ENCODE measurements around the gene PARD3.

The PARD3 gene

DNA sequence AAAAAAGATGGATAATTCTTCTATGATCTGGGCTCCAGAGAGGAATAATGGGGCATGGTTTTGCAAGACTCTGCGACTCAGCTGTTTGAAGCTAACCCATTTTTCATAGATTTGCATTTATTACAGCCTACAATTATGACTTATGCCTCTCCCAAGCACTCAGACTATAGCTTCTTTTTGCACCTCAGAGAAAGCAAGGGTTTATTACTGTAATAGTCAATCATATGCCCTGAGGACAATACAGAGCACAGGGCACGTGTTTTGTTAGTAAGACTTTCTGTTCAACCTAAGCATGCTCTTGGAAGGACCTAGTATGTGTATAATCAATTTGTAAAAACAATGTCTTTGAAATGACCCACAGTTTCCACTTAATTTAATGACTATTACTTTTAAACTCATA lies 221.2 kb downstream of the PARD3 start:
- TF ChIP-seq, protein P1, sequence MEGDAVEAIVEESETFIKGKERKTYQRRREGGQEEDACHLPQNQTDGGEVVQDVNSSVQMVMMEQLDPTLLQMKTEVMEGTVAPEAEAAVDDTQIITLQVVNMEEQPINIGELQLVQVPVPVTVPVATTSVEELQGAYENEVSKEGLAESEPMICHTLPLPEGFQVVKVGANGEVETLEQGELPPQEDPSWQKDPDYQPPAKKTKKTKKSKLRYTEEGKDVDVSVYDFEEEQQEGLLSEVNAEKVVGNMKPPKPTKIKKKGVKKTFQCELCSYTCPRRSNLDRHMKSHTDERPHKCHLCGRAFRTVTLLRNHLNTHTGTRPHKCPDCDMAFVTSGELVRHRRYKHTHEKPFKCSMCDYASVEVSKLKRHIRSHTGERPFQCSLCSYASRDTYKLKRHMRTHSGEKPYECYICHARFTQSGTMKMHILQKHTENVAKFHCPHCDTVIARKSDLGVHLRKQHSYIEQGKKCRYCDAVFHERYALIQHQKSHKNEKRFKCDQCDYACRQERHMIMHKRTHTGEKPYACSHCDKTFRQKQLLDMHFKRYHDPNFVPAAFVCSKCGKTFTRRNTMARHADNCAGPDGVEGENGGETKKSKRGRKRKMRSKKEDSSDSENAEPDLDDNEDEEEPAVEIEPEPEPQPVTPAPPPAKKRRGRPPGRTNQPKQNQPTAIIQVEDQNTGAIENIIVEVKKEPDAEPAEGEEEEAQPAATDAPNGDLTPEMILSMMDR (conservative IDR thresholded peaks at IDR 0.05; ENCODE audit: control insufficient read depth, insufficient read depth, low read depth, low read length): no peak
- no peak overlapping the region for H3K4me3 ChIP-seq (ENCODE audit: control insufficient read depth, low read depth, low read length)
- no peak for DNase-seq (ENCODE audit: low read depth)

DNA sequence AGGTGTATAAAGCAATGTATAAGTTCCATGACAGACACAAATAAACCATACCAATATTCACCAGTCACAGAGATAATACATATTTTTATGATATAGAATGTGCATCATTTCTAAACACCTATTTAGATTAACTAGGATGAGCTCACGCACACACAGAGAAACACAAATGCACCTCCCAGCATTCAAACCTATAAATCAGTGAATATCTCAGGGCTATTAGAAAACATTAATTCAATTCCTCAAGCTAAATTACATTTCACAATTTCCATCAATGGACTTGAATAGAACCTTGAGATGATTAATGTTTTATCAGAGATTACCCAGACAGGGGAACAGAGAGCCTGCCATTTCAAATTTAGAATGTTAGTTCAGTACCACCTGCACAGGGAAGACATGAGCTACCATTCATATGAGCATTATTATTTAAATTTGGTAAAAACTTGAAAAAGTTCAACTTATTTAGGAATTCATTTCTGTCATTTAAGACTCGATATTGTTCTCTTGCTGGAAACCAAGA lies 221.7 kb downstream of the PARD3 start:
- no peak overlapping the region for H3K4me3 ChIP-seq (ENCODE audit: control insufficient read depth, low read depth, low read length)
- TF ChIP-seq, protein P1 (conservative IDR thresholded peaks at IDR 0.05; ENCODE audit: control insufficient read depth, insufficient read depth, low read depth, low read length): no peak
- DNase-seq (ENCODE audit: low read depth): no peak

DNA sequence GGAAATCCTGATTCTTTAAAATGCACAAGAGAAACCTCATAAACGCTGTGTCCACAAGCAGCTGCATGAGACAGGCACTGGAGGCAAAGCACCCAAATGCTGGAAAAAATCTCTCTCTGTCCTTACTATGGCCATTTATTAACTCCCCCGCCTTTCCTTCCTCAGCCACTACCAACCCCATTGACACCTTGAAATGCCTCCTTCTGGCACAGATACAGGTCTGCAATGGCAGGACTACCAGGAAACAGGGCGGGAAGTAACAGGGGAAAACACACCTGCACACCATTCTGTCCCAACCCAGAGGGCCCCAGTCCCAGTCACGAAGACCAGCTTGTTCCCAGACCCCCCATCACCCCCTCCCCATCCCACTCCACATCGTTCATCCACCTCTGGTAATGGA lies 224.3 kb downstream of the PARD3 start:
- no peak for DNase-seq (ENCODE audit: low read depth)
- TF ChIP-seq, protein P1 (conservative IDR thresholded peaks at IDR 0.05; ENCODE audit: control insufficient read depth, insufficient read depth, low read depth, low read length): no peak
- H3K4me3 ChIP-seq (ENCODE audit: control insufficient read depth, low read depth, low read length): no peak overlapping the region

DNA sequence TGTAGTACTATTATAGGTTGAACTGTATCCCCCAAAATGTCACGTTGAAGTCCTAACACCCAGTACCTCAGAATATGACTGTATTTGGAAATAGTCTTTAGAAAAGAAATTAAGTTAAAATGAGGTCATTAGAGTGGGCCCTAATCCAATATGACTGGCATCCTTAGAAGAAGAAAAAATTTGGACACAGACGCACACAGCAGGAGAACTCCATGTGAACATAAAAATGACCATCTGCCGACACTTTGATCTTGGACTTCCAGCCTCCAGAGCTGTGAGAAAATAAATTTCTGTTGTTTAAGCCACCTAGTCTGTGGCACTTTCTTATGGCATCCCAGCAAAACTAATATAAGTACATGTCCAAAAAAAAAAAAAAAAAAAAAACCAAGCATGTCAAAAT lies 225.8 kb downstream of the PARD3 start:
- TF ChIP-seq, protein P1 (conservative IDR thresholded peaks at IDR 0.05; ENCODE audit: control insufficient read depth, insufficient read depth, low read depth, low read length): no peak
- H3K4me3 ChIP-seq (ENCODE audit: control insufficient read depth, low read depth, low read length): no peak overlapping the region
- peak; percentile 33 for DNase-seq (ENCODE audit: low read depth)

DNA sequence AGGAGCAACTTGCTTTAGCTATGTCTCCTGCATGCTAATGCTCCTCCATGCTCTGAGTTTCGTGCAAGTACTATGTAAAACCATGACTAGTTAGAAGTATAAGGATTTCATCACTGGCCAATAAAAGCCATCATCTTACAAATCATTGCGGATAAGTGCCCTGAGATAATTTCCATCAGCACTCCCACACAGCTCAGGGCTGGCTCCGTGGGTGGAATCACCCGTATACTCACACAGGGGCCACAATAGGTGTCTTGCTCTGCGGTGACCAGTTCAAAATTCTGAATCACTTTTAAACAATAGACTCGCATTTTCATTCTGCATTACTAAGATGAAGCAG lies 227.4 kb downstream of the PARD3 start:
- TF ChIP-seq, protein P1 (conservative IDR thresholded peaks at IDR 0.05; ENCODE audit: control insufficient read depth, insufficient read depth, low read depth, low read length): no peak
- no peak for DNase-seq (ENCODE audit: low read depth)
- H3K4me3 ChIP-seq (ENCODE audit: control insufficient read depth, low read depth, low read length): no peak overlapping the region

DNA sequence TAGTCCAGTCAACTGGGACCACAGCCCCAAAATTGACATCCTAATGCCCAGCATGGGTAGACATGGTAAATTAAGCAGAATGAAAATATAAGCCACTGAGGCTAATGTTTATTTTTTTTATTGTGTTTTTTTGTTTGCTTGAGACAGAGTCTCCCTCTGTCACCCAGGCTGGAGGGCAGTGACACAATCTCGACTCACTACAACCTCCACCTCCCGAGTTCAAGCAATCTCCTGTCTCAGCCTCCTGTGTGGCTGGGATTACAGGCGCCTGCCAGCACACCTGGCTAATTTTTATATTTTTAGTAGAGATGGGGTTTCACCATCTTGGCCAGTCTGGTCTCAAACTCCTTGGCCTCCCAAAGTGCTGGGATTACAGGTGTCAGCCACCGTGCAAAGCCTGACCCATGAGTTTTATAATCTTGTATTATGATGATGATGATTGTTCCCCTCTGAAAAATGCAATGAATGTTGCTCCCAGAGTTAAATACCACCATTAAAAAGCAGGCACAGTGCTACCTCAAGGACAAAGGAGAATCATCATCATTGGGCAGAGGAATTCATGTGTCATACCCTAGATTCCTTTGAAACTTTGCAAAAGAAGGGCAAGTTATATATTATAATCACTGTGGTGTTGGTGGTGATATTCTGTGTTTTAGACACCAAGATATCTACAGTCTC lies 228.0 kb downstream of the PARD3 start:
- DNase-seq (ENCODE audit: low read depth): no peak
- TF ChIP-seq, protein P1 (conservative IDR thresholded peaks at IDR 0.05; ENCODE audit: control insufficient read depth, insufficient read depth, low read depth, low read length): no peak
- H3K4me3 ChIP-seq (ENCODE audit: control insufficient read depth, low read depth, low read length): no peak overlapping the region

Data from fibroblast of mammary gland (primary cell).